ENCODE measurements around the gene SYT9.

SYT9 gene

DNA sequence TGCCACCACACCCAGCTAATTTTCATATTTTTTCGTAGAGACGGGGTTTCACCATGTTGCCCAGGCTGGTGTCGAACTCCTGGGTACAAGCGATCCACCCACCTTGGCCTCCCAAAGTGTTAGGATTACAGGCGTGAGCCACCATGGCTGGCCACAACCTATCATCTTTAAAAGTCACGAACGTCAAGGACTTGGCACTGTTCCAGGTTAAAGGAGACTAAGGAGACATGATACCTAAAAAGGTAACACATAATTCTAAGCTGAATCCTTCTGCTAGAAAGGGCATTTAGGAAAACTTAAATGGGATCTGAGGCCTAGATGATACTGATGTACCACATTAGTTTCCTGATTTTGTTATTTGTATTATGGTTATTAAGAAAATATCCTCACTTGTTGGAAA is 43.3 kb upstream of the SYT9 start:
- Histone ChIP-seq H3K36me3 (ENCODE audit: control insufficient read depth, low read length) (no peaks in the 10 kb centered on the region), H3K27me3 (ENCODE audit: control insufficient read depth, low read length) (0 out of 2 replicates have a peak, but pooled peaks cover 2% of the 10 kb centered on the region), H3F3A (ENCODE audit: control insufficient read depth, insufficient read depth) (no peaks in the 10 kb centered on the region), H4K20me1 (ENCODE audit: control insufficient read depth, insufficient read depth, low read depth, low read length) (no peaks in the 10 kb centered on the region; the same call in 1 of the 2 replicates), H3K9me3 (ENCODE audit: control insufficient read depth, insufficient read depth, low read length) (no peaks in the 10 kb centered on the region), H3K79me2 (ENCODE audit: control insufficient read depth, low read length) (no peaks in the 10 kb centered on the region), H3K4me3 (ENCODE audit: low read length) (no peak overlapping the region), H3K27ac (ENCODE audit: low read depth, low read length) (no peak overlapping the region), H3K4me2 (ENCODE audit: low read length) (no peak overlapping the region), H3K9me2 (replicated peaks; ENCODE audit: control insufficient read depth, low read length) (no peaks in the 10 kb centered on the region; the same call in 1 of the 2 replicates), H3K4me1 (ENCODE audit: control insufficient read depth, low read length) (no peaks in the 10 kb centered on the region)
- TF ChIP-seq CTCF (IDR thresholded peaks at IDR 0.05; ENCODE audit: low read depth, low read length, poor library complexity, severe bottlenecking) (no peak), EZH2phosphoT487 (IDR thresholded peaks at IDR 0.05; ENCODE audit: borderline replicate concordance, low read length) (no peak)

DNA sequence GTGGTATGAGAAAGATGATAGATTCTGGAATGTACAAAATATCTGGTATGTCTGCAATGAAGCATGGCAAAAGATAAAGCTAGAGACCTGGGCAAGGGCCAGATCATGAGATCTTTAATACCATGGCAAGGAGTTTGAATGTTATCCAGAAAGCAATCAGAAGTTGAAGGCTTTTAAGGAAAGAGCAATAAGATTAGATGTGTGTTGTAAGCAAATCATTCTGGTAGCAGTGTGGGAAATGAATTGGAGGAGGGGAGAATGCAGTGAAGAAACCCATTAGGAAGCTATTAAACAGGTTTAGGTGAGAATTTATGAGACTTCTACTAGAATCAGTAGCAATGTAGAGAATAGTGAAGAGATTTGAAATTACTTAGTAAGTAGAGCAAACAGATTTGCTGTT is 32.2 kb upstream of the SYT9 start:
- no peaks in the 10 kb centered on the region for H3K9me3 ChIP-seq (ENCODE audit: control insufficient read depth, insufficient read depth, low read length)
- no peaks in the 10 kb centered on the region for H4K20me1 ChIP-seq (ENCODE audit: control insufficient read depth, insufficient read depth, low read depth, low read length)
- no peak overlapping the region for H3K4me2 ChIP-seq (ENCODE audit: low read length)
- no peaks in the 10 kb centered on the region; the same call in 1 of the 2 replicates for H3K27me3 ChIP-seq (ENCODE audit: control insufficient read depth, low read length)
- no peak overlapping the region for H3K27ac ChIP-seq (ENCODE audit: low read depth, low read length)
- H3K79me2 ChIP-seq (ENCODE audit: control insufficient read depth, low read length), result no peaks in the 10 kb centered on the region
- no peak overlapping the region for H3K4me3 ChIP-seq (ENCODE audit: low read length)
- TF ChIP-seq CTCF (IDR thresholded peaks at IDR 0.05; ENCODE audit: low read depth, low read length, poor library complexity, severe bottlenecking) (no peak), EZH2phosphoT487 (IDR thresholded peaks at IDR 0.05; ENCODE audit: borderline replicate concordance, low read length) (no peak)
- no peaks in the 10 kb centered on the region for H3K36me3 ChIP-seq (ENCODE audit: control insufficient read depth, low read length)
- no peaks in the 10 kb centered on the region for H3F3A ChIP-seq (ENCODE audit: control insufficient read depth, insufficient read depth)
- no peaks in the 10 kb centered on the region for H3K4me1 ChIP-seq (ENCODE audit: control insufficient read depth, low read length)
- no peaks in the 10 kb centered on the region for H3K9me2 ChIP-seq (replicated peaks; ENCODE audit: control insufficient read depth, low read length)

- no peaks in the 10 kb centered on the region for H3K9me3 ChIP-seq (ENCODE audit: control insufficient read depth, insufficient read depth, low read length)
- no peaks in the 10 kb centered on the region for H3K36me3 ChIP-seq (ENCODE audit: control insufficient read depth, low read length)
- H3K79me2 ChIP-seq (ENCODE audit: control insufficient read depth, low read length), result no peaks in the 10 kb centered on the region
- no peaks in the 10 kb centered on the region for H4K20me1 ChIP-seq (ENCODE audit: control insufficient read depth, insufficient read depth, low read depth, low read length)
- no peak overlapping the region for H3K27ac ChIP-seq (ENCODE audit: low read depth, low read length)
- H3K4me2 ChIP-seq (ENCODE audit: low read length), result no peak overlapping the region
- H3K4me1 ChIP-seq (ENCODE audit: control insufficient read depth, low read length), result no peaks in the 10 kb centered on the region
- H3K27me3 ChIP-seq (ENCODE audit: control insufficient read depth, low read length), result no peaks in the 10 kb centered on the region; the same call in 1 of the 2 replicates
- TF ChIP-seq EZH2phosphoT487 (IDR thresholded peaks at IDR 0.05; ENCODE audit: borderline replicate concordance, low read length), result no peak
- no peak for TF ChIP-seq CTCF (IDR thresholded peaks at IDR 0.05; ENCODE audit: low read depth, low read length, poor library complexity, severe bottlenecking)
- no peaks in the 10 kb centered on the region for H3K9me2 ChIP-seq (replicated peaks; ENCODE audit: control insufficient read depth, low read length)
- no peaks in the 10 kb centered on the region for H3F3A ChIP-seq (ENCODE audit: control insufficient read depth, insufficient read depth)
- no peak overlapping the region for H3K4me3 ChIP-seq (ENCODE audit: low read length)
These were observed 31.1 kb upstream of the SYT9 start for GRCh38 chr11:7220636-7221035.
